GM19468 (cell line): ENCODE data around the gene MRPS34.

Experiments
- ATAC-seq: cut with Tn5 transposase; IDR thresholded peaks from one replicate; pipeline ENCODE4 v1.9.1; 2021; ENCODE audit warnings: mild to moderate bottlenecking, moderate library complexity, moderate number of reproducible peaks; ENCODE audit not compliant: unreplicated experiment; ENCODE audit errors: extremely low read depth

The MRPS34 gene

DNA sequence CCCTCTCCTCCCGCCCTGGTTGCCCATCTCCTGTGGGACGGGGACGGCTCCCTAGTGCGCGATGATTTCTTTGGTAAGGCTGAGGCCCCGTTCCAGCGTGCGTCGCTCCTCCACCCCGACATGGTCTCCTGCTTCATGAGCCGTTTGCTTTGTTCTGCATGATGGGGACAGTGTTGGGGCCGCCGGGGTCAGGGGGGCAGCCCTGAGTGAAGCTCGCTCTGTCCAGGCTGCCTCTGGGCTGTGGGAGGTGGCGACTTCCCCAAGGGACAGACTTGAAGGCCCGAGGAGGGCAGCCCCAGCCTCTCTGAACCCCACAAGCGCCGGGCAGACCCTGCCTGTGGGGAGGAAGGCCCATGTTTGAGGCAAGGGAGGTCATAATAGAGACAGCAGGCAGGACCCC, 14.0 kb downstream of the MRPS34 start:
- no peak for ATAC-seq

DNA sequence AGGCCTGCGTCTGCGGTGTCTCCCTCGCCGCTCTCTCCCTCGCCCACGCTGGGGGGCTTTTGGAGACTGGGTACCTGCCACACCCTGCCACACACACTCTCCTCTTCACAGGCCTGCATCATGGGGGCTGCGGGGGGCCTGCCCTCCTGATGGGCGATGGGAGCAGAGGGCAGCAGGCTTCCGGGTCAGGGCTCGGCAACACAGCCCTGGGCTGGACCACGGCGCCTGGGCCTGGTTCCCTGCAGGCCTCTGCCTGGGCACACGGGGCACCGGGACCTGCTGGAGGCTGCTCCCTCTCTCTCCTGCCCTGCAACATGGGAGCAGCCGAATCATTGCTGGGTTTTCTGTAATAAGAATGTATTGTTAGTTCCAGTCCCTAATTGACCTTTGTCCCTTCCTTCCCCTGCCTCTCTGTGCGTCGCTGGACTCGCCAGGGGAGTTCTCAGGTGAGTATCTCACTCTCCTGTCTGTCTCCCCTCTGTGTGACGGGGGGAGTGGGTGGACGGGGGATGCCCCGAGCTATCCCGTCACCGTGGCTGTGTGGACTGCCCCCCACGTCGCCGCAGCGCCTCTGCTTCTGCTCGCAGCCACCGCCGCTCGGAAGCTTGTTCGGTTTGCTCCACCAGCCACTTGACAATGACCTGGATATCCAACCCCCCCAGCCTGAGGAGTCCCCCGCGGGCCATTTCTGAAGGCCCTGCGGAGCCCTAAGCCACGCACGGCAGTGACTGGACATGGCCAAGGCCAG, 15.0 kb downstream of the MRPS34 start:
- ATAC-seq: no peak

DNA sequence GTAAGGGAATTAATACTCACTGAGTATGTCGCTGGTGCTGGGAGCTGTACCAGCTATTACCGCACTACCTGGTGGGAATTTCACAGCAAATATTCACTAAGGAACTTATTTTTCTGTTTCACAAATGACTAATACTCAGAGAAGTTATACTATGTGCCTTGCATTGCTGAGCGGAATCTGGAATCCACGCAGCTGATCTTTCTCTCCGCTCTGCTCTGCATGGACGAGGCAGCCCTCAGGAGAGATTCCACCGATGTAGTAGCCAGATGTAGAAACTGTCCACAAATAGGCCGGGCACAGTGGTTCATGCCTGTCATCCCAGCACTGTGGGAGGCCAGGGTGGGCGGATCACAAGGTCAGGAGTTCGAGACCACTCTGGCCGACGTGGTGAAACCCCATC, 18.7 kb downstream of the MRPS34 start:
- ATAC-seq: no peak

DNA sequence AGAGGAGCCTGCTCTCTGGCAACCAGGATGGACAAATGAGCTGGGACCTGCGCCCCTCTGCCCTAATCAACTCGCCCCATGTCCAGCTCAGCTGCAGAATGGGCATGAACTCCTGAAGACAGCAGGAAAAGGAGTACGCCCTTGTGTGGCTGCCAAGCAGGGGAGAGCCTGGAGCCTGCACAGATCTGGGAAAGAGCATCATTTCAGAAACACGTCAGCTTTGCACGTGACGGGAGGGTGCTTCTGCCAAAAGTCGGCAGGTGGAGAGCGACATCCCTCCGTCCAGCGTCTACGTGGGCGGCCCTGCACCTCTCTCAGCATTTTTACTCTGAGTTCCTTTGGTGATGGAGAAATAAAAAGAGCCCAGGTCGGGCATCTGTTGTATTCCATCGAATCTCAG, 20.1 kb downstream of the MRPS34 start:
- ATAC-seq: no peak

DNA sequence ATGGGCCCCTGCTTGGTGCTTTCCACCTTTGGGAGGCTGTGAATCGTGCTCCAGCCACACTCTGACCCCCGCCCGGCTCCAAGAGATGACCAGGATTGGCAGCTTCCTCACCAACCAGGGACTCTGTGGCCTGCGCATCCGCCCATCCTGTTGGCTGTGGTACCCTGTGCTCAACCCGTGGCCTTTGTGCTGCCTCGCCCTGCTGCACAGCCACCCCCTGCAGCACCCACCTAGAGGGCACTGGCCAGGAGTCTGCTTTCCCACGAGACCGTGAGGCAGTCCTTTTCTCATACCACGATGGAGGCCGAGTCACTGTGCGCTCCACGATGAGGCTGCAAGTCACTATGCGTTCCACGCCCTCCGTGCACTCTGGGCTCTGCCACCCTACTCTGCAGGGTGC, 21.0 kb downstream of the MRPS34 start:
- ATAC-seq: no peak

DNA sequence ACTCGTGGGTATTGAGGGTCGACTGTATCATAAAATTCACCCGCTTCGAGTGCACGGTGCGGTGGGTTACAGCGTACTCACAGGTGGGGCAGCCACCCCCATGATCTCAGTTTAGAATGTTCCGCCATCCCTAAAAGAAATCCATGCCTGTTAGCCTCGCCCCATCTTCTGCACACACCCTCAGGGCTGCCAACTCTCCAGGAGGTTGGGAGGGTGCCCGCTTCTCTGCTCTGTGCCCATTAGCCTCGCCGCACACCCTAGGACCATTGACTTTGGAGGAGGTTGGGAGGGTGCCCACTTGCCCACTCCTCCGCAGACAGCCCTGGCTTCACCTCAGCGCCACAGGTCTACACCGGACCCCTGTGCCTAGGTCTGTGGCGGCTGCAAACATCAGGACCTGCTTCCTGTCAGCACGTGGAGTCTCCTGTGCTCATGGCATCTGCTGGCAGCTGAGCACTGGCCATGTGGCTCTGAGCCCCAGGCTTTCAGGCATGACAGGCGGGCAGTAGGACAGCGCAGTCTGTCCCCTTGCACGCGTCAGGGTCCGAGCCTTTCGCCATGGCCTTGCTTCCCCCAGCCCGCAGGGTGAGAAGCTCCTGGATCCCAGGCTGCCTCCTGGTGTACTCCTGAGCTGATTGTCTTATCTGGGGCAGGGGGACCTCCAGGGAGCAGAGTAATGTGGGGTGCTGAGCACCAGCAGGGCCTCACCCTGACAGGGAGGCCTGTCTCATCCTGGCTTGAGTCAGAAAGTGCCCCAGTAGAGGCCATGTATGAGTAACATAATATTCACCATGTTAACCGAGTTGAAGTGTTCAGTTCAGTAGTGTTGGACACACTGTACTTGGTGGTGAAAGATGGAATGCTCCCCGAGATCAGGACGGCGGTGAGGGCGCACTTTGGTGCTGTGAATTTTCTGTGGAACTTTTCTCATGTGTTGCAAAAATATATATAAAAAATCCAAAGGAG, 23.5 kb downstream of the MRPS34 start:
- ATAC-seq: no peak

DNA sequence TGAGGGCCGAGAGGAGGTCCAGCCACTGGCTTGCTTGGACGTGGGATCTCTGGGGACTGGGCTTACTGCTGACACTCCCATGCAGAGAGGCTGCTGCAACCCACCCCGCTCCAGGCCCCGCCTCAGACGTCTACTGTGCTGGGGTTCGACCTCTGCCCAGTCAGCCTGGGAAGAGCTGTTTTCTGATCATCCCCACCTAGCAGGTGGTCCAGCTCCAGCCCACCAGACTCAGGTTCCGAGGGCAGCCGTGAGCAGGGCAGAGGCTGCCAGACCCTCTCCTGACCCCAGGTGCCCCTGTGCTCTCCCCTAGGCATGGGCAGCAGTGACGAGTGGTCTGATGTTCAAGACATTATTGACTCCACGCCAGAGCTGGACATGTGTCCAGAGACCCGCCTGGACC, 25.0 kb downstream of the MRPS34 start:
- no peak for ATAC-seq

DNA sequence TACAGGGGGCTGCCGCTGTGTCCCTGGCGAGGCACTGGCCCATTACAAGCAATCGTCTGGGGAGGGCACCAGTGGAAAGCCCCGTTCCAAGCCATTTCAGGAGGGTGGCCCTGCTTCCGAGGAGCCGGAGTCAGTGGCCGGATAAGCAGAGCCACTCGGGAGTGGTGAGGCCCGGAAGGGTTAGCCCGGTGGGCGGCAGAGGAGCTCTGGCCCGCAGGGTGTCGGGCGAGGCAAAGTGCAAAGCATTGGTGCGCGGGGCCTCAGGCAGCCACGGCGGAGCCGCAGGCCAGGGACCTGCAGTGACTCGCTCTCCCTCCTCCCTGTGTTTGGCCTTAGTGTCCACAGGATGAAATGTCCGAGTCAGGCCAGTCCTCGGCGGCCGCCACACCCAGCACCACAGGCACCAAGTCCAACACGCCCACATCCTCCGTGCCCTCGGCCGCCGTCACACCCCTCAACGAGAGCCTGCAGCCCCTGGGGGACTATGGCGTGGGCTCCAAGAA, 26.2 kb downstream of the MRPS34 start:
- ATAC-seq: no peak

DNA sequence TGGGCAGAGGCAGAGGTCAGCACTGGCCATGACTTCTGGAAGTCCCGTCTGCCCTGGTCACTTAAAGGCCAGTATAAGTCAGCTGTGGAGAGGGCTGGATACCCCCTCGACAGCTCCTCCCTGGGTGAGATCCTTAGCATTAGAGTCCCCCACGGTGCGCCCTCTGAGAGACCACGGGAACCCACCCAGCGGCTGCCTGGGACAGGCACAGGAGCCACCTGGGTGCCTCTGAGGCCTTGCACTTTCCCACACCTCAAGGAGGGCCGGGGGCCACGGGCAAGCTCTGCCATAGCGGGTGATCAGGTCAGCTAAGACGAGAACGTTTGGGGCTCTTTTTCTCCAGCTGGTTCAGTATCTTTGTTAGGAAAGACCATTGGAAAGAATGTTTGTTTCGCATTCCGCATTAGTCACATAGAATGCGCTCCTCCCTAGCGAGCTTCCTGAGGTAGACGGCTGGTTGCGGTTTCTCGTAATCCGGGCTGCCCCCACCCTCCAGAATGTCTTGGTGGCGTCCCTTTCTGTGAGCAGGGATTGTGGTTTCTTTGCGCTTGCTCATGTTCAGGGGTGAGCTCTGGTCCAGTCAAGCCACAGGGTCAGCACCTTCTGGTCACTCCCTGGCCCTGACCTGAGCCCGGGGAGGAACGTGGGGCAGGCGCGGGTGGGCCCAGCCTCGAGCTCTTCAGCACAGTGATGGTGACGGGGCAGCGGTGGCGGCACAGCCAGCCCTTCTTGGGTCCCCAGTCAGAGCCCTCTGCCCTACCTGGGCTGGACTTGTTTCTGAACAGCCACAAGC, 26.8 kb downstream of the MRPS34 start:
- ATAC-seq: no peak

DNA sequence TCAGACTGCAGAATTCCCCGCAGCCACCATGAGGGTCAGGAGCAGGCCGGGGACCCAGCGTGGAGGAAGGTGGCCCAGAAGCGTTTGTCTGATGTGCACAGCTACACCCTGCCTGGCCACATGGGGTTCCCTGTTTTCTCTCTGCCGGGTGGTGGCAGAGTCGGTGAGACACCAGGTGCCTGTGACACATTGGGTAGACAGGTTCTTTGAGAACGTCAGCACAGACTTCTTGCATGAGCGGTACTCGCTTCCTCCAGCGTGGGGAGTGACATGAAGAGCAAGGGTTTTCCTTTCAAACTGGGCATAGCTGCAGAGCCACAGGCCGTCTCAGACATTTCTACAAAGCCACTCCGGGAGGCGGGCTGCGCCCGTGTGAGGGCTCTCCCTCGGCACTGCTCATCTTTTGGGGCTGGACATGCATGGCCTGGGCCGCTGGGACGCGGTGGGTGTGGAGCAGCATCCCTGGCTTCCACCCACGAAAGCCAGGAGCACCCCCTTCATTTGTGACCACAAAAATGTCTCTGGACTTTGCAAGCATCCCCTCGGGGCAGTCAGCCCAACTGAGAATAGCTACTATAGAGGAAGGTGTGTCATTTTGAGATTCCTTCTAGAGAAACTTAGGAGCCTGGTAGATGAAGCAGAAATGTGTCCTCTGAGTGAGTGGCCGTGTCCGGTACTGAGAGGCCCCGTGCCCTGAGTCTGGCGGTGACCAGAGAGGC, 27.6 kb downstream of the MRPS34 start:
- ATAC-seq: no peak

DNA sequence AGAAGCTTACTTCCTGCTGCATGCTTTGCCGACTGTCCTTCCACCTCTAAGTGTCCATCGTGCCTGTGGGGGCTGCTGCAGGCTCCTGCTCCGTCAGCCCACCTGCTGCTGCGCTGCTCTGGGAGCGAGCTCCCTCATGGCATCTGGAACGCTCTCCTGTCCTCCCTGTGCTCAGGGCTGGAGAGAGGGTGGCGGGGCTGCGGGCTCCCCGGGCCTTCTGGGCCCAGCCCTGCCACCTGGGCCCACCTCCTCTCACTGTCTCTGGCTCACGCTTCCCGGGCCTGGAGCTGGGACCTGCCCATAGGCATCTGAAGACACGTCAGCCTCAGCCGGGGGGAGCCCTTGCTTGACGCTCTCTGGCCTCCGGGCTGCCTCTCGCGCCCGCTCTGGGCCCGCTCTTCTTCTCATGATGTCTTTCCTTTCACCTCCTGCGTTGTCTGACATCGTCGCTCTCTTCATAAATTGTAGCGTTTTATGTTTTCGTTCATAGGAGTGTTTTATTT, 28.5 kb downstream of the MRPS34 start:
- no peak for ATAC-seq

DNA sequence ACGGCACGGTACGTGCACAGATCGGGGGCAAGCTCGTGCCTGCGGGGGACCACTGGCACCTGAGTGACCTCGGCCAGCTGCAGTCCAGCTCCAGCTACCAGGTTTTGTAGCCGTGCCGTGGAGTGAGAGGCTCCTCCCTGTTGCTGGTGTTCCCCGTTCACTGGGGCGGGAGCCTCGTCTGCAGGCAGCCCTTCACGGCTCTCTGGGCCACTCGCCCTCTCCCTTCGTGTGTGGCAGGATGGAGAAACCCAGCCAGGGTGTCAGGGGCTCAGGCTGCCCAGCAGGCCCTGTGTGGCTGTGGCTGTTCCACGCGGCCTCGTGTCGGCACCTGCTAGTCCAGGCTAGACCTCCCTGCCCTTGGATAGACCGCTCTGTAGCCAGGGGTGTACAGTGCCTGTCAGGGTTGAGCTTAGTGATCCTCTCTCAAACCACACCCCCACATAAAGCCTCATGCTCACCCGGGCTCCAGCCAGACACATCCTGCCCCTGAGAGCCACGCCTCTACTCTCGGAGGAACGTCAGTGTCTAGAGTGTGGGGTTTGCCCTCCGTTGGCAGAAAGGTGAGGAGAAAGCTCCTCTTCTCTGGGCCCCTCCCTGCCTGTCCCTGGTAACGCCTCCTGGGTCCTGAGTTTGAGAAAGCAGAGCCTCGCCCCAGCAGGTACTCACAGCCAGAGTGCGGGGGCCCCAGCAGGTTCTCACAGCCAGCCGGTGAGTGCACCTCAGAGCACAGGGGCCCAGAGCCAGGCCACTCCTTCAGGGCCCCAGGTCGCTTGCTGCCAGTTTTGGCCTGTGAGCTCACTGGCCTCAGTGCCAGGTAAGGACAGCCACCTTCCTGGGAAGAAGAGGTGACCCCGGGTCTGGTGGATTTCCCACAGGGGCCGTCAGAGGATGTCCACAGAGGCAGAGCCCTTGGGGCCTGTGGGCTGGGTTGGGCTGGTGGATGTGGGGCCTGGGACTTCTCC, 29.3 kb downstream of the MRPS34 start:
- ATAC-seq: no peak

DNA sequence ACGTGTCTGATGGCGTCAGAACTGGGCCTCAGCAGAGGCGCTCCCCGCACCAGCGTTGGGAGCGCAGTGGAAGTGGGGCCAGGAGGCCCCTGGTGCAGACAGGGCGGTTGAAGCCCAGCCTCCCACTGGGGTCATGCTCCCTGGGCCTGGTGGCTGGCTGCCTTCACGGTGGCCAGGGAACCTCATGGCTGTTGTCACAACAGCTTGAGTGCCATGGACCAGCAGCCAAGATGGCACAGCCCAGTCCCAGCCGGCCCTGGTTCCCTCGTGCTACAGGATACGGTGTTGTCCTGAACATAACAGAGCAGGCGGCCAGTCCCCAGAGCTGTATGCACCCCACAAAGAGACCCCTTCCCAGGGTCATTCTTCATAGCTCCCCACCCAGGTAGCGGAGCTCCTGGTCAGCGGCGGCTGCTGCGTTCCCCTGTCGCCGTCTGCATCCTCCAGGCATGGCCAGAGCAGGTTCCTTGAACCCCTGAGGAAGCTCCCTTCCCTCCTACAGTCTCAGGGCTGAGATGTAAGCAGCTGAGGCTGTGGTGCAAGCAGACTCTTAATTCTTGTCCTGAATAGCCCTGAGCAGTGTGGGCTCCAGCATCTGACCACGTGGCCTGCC, 31.3 kb downstream of the MRPS34 start:
- no peak for ATAC-seq

DNA sequence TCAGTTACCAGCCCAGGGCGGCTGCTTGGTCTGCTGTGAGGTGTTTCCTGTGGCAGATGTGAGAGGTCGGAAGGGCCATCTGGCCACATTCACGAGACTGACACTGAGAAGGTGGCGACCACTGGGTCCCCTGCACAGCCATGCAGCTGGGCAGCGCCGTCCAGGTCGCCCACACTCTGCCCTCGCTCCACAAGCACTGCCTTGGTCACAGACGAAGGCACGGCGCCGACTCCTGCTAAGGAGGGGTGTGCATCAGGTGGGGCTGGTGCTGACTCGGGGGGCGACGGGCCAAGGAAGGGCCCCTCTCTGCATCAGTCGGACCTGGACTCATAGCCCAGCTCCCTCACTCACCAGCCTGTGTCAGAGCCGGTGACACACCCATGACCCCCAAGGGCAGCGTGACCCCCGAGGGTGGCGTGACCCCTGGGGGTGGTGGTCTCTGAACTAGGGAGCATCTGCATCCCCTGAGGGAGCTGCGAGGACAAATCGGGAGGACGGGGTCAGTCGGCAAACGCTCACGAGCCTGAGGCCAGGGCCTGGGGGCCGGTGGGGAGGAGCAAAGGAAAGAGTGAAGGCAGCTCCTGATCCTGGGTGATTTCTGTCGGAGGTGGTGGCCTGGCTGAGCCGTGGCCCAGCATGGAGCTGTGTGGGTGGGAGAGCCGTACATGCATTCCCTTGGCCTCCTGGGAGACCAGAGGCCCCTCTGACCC, 32.0 kb downstream of the MRPS34 start:
- no peak for ATAC-seq

DNA sequence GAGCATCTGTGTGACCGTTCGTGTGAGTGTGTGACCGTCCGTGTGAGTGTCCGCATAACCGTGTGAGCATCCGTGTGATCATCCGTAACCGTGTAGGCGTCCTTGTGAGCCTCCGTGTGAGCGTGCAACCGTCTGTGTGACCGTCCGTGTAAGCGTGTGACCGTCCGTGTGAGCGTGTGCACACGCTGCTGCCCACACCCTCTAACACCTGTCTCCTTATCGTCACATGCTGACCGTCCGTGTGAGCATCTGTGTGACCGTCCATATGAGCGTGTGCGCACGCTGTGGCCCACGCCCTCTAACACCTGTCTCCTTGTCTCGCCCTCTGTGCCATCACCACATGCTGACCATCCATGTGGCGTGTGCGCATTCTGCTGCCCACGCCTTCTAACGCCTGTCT, 32.7 kb downstream of the MRPS34 start:
- ATAC-seq: no peak

DNA sequence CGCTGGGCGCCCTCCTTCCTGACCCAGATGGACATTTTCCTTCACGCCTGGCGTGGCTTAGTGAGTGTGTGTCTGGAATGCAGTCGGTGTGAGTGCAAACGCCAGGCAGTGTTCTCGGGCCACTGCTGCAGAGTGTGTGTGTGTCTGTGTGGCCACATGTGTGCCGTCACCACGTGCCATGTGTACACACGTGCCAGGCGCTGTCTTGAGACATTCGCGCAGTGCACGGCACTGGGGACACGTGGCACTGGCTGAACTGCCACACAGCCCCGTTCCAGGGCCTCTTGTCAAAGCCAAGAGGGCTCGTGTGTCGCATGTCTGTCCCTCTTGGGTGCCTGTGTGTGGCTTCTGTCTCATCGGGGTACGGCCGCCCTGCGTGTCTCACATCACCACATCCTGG, 38.1 kb downstream of the MRPS34 start:
- ATAC-seq: no peak

DNA sequence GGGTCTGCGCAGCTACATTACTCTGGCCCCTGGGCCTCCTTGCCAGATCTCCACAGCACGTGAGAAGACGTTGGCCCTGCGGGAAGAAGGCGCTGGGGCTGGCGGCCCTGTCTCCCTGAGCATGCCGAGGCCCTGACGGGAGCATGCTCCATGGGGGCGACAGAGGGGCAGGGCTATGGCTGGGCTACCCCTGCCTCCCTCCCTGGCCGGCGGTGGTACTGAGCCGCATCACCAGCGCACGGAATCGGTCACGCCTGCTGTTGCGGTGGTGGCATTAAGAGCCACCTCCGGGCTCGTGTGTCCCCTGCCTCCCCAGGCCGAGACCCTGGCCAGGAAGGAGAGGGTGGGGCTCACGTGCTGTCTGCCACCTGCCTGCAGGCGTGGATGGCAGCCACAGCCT, 38.8 kb downstream of the MRPS34 start:
- ATAC-seq: no peak
